MG63 (cell line): ENCODE results near the gene IKZF4. TPM values are rescaled to one million over a fixed set of nuclear protein-coding genes. Genes with fewer than 3 reads are reported as not detected.
A peak's percentile ranks its signal among the peaks of the same experiment; 100 is the strongest.
"Not testable (repeated sequence)": the region's sequence is repeated elsewhere in the genome, so short reads cannot be mapped to it uniquely, and the experiment has no call there.

Experiments used
- DNase-seq: peaks from one replicate; pipeline ENCODE4 v3.0.0-alpha.2; 2020
- H3K27me3 ChIP-seq: fragments of 250-450 bp; sonication (Bioruptor Pico); 2 replicates; pipeline ENCODE4 v1.5.1; 2020; ENCODE audit warnings: mild to moderate bottlenecking, moderate library complexity
- H3K36me3 ChIP-seq: fragments of 250-450 bp; sonication (Bioruptor Pico); 2 replicates; pipeline ENCODE4 v1.5.1; 2020; ENCODE audit warnings: mild to moderate bottlenecking, moderate library complexity
- H3K4me3 ChIP-seq: fragments of 250-450 bp; sonication (Bioruptor Pico); 2 replicates; pipeline ENCODE4 v1.5.1; 2020; ENCODE audit warnings: mild to moderate bottlenecking, moderate library complexity
- H3K9me3 ChIP-seq: fragments of 250-450 bp; sonication (Bioruptor Pico); 2 replicates; pipeline ENCODE4 v1.5.1; 2020; ENCODE audit warnings: mild to moderate bottlenecking, moderate library complexity
- total RNA-seq: library from RNA; depleted of rRNA; stranded (reverse); fragments of >200 nt; shearing (Covaris generic); gene quantifications from 2 replicates; pipeline ENCODE4 v1.2.3, GENCODE V29; 2014; ENCODE audit warnings: low replicate concordance

IKZF4 gene
- total RNA-seq, 1 experiment from 2014 or later, result 0.30 TPM

- Histone ChIP-seq H3K27me3 (no peaks in the 10 kb centered on the region), H3K36me3 (no peaks in the 10 kb centered on the region), H3K4me3 (no peak overlapping the region), H3K9me3 (no peaks in the 10 kb centered on the region)
- no peak for DNase-seq
Observed at GRCh38 chr12:56021889-56022497, 1.1 kb downstream of the IKZF4 start.

GRCh38 chr12:56028511-56029165 lies 7.8 kb downstream of the IKZF4 start:
- Histone ChIP-seq H3K27me3 (no peaks in the 10 kb centered on the region), H3K4me3 (no peak overlapping the region), H3K36me3 (no peaks in the 10 kb centered on the region), H3K9me3 (no peaks in the 10 kb centered on the region)
- DNase-seq, result no peak

GRCh38 chr12:56029166-56029519 lies 8.3 kb downstream of the IKZF4 start:
- Histone ChIP-seq H3K9me3 (no peaks in the 10 kb centered on the region), H3K27me3 (no peaks in the 10 kb centered on the region), H3K4me3 (no peak overlapping the region), H3K36me3 (no peaks in the 10 kb centered on the region)
- DNase-seq, result peak; percentile 70

DNA sequence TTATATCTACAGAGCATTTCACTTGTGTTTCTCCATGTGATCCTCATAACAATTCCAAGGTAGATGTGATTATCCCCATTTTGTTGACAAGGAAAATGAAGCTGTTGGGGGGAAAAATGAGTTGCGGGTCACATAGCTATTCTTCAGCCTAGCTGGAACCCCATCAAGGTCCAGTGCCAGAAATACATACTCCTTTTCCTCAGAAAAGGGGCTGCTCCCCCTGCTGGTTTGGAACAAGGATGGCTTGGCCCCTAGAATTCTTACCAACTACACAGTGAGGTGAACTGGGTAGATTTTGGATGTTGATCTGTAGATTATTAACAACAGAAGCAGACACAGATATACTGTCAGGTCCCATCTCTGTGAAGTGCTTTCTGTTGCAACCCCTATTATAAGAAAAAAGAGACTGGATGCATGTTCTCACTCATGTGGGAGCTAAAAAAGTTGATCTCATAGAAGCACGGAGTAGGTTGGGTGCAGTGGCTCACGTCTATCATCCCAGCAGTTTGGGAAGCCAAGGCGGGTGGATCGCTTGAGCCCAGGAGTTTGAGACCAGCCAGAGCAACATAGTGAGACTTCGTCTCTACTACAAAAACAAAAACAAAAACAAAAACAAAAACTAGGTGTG lies 8.9 kb downstream of the IKZF4 start:
- Histone ChIP-seq H3K36me3 (no peaks in the 10 kb centered on the region), H3K27me3 (no peaks in the 10 kb centered on the region), H3K4me3 (no peak overlapping the region), H3K9me3 (no peaks in the 10 kb centered on the region)
- peak; percentile 43 for DNase-seq

DNA sequence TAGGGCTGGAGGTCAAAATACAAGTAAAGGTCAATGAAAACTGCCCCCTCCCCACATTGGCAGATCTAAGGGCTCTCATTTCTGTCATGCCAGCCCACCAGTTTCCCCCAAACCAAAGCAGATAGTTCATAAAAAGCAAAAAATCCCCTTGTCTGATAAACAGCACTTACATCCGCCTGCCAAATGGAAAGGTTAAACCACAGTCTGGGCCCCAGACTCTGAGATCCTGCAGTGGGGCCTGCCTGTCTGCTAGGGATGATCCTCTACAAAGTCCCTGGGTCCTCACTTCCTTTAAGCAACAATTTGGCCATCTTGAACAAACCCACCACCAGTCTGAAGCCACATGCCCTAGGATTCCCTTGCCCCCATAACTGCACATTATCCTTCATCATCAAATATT lies 11.1 kb downstream of the IKZF4 start:
- DNase-seq, result no peak
- Histone ChIP-seq H3K4me3 (no peak overlapping the region), H3K9me3 (no peaks in the 10 kb centered on the region), H3K27me3 (no peaks in the 10 kb centered on the region), H3K36me3 (no peaks in the 10 kb centered on the region)

- DNase-seq, result no peak
- H3K27me3 ChIP-seq, result no peaks in the 10 kb centered on the region
- no peaks in the 10 kb centered on the region for H3K9me3 ChIP-seq
- no peaks in the 10 kb centered on the region for H3K36me3 ChIP-seq
- no peak overlapping the region for H3K4me3 ChIP-seq
Observed at GRCh38 chr12:56034586-56035332, 13.9 kb downstream of the IKZF4 start.

GRCh38 chr12:56037161-56037560 lies 16.3 kb downstream of the IKZF4 start:
- peaks cover 2% of the 10 kb centered on the region for H3K36me3 ChIP-seq
- DNase-seq, result no peak
- H3K9me3 ChIP-seq, result no peaks in the 10 kb centered on the region

GRCh38 chr12:56038022-56038655 lies 17.3 kb downstream of the IKZF4 start:
- Histone ChIP-seq H3K36me3 (peaks cover 11% of the 10 kb centered on the region), H3K27me3 (no peaks in the 10 kb centered on the region), H3K4me3 (no peak overlapping the region), H3K9me3 (no peaks in the 10 kb centered on the region)
- no peak for DNase-seq

More at GRCh38 chr12:56037161-56037560, 16.3 kb downstream of the IKZF4 start:
- Histone ChIP-seq H3K4me3 (no peak overlapping the region), H3K27me3 (no peaks in the 10 kb centered on the region)

- no peak for DNase-seq
- Histone ChIP-seq H3K36me3 (peaks cover 32% of the 10 kb centered on the region), H3K27me3 (no peaks in the 10 kb centered on the region), H3K9me3 (no peaks in the 10 kb centered on the region), H3K4me3 (no peak overlapping the region)
Observed at GRCh38 chr12:56040151-56040550, 19.3 kb downstream of the IKZF4 start.

- Histone ChIP-seq H3K9me3 (no peaks in the 10 kb centered on the region), H3K27me3 (no peaks in the 10 kb centered on the region), H3K4me3 (peak overlapping the region; percentile 93), H3K36me3 (peaks cover 40% of the 10 kb centered on the region)
- DNase-seq, result no peak
Observed at GRCh38 chr12:56040963-56041551, 20.2 kb downstream of the IKZF4 start.

GRCh38 chr12:56041552-56042429 lies 20.9 kb downstream of the IKZF4 start, which contains the start of gene RPS26:
TSS of gene RPS26 (plus strand) at chr12:56041918. CDS start at chr12:56042167, 249 bp downstream.
- no peaks in the 10 kb centered on the region for H3K27me3 ChIP-seq
- peak; percentile 98 for DNase-seq
- H3K36me3 ChIP-seq, result peaks cover 40% of the 10 kb centered on the region

DNA sequence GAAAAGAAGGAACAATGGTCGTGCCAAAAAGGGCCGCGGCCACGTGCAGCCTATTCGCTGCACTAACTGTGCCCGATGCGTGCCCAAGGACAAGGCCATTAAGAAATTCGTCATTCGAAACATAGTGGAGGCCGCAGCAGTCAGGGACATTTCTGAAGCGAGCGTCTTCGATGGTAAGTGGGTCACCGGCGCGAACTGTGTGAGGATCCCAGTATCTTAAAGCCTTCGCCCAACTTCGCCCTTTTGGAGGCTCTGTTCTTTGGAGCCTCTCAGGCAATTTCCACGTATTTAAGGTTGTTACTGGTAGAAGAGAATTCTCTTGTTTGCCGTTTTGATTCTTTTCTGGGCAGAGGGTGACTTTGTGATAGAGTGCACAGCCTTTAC lies 21.6 kb downstream of the IKZF4 start:
- peak overlapping the region; percentile 93 for H3K4me3 ChIP-seq
- not testable (repeated sequence) for DNase-seq

More at GRCh38 chr12:56041552-56042429, 20.9 kb downstream of the IKZF4 start, which contains the start of gene RPS26:
- Histone ChIP-seq H3K9me3 (no peaks in the 10 kb centered on the region), H3K4me3 (peak within 1 kb of the TSS; percentile 93)

DNA sequence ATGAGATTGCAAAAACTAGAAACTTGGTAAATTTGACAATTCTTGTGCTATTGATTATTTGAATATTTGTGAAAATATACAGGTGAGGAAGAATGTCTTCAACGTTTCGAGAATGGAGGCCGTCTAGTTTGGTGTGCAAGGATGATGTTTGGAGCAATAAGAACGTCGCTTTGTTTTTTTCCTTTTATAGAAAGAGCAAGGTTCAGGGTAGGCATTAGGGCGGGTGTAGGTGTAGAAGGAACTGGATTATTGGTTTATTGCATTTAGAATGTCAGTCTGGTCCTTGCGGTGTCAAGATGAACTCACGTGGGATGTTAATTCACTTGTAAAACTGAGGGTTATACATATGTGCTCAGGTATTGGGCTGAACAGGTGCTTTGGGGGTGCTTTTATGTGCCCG lies 22.0 kb downstream of the IKZF4 start:
- H3K9me3 ChIP-seq, result no peaks in the 10 kb centered on the region
- peaks cover 40% of the 10 kb centered on the region for H3K36me3 ChIP-seq
- DNase-seq, result no peak
- peak overlapping the region; percentile 93 for H3K4me3 ChIP-seq
- H3K27me3 ChIP-seq, result no peaks in the 10 kb centered on the region

More for the DNA sequence above, 21.6 kb downstream of the IKZF4 start:
- H3K36me3 ChIP-seq, result peaks cover 40% of the 10 kb centered on the region
- not testable (repeated sequence) for H3K27me3 ChIP-seq, H3K9me3 ChIP-seq

- H3K4me3 ChIP-seq, result no peak overlapping the region
- peaks cover 40% of the 10 kb centered on the region for H3K36me3 ChIP-seq
- no peaks in the 10 kb centered on the region for H3K27me3 ChIP-seq
- DNase-seq, result no peak
- no peaks in the 10 kb centered on the region for H3K9me3 ChIP-seq
Observed at GRCh38 chr12:56046027-56046780, 25.4 kb downstream of the IKZF4 start.

DNA sequence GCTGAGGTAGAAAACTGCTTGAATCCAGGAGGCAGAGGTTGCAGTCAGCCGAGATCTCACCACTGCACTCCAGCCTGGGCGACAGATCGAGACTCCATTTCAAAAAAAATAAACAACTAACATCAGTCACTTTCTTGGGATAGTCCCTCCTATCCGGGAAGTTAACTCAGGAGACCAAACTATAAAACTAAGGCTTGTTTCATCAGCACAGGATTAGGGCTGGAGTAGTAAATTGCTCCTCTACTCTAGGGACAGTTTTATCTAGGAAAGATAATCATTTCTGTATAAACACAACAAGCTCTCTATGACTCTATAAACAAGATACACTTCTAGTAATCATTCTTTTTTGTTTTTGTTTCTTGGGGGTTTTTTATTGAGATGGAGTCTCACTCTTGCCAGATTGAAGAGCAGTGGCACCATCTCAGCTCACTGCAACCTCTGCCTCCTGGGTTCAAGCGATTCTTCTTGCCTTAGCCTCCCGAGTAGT lies 32.6 kb downstream of the IKZF4 start:
- H3K4me3 ChIP-seq, result no peak overlapping the region
- H3K9me3 ChIP-seq, result no peaks in the 10 kb centered on the region
- DNase-seq, result no peak
- H3K27me3 ChIP-seq, result no peaks in the 10 kb centered on the region
- no peaks in the 10 kb centered on the region for H3K36me3 ChIP-seq
